Vagina (tissue), 2 donors: ENCODE data around the gene ZNF282.

Experiments used
- POLR2A ChIP-seq, 2 donors: fragments of 450-650 bp; IDR thresholded peaks; one replicate each; pipeline ENCODE4 v1.6.1; 2017; ENCODE audit warnings: antibody characterized with exemption in 2 of 2, mild to moderate bottlenecking in 2 of 2, moderate library complexity in 2 of 2
- TF ChIP-seq, protein P1 (sequence below), 3 experiments: fragments of 450-650 bp in 2 of 3; fragments of 200-600 bp in 1 of 3; sonication (generic) in 1 of 3; IDR thresholded peaks; one replicate each; pipeline ENCODE4 v1.5.1; 2017 to 2019; ENCODE audit warnings: antibody characterized with exemption in 3 of 3, mild to moderate bottlenecking in 2 of 3, moderate library complexity in 2 of 3

DNA sequence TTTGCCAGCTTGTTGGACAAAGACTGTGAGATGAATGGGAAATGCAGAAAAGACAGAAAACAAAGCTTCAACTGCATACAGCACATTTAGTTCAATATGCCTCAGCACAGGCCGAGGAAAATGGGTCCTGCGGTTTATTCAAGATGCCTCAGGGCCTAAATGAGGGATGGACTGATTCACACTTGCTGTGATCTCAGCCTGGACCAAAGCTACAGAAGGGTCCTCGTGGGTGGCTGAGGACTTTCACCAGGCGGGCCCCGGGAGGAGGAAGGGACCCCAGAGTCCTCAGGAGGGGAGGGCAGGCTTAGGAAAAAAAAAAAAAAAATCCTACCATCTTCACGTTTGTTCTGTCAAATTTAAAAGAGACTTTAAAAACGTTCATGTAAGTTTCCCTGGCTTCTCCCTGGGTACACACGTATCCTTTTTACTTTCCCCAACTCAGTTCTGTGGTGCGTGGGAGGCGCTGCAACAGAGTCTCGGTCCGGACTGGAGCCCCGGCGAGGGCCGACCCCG, 66.0 kb downstream of the ZNF282 start:
- TF ChIP-seq POLR2A (IDR thresholded peaks at IDR 0.05): no peak
- TF ChIP-seq, protein P1, sequence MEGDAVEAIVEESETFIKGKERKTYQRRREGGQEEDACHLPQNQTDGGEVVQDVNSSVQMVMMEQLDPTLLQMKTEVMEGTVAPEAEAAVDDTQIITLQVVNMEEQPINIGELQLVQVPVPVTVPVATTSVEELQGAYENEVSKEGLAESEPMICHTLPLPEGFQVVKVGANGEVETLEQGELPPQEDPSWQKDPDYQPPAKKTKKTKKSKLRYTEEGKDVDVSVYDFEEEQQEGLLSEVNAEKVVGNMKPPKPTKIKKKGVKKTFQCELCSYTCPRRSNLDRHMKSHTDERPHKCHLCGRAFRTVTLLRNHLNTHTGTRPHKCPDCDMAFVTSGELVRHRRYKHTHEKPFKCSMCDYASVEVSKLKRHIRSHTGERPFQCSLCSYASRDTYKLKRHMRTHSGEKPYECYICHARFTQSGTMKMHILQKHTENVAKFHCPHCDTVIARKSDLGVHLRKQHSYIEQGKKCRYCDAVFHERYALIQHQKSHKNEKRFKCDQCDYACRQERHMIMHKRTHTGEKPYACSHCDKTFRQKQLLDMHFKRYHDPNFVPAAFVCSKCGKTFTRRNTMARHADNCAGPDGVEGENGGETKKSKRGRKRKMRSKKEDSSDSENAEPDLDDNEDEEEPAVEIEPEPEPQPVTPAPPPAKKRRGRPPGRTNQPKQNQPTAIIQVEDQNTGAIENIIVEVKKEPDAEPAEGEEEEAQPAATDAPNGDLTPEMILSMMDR (IDR thresholded peaks at IDR 0.05): no peak
